Right forelimb (tissue), 1 donor: ENCODE data around the gene PVR.
"Not testable (repeated sequence)": the region's sequence is repeated elsewhere in the genome, so short reads cannot be mapped to it uniquely, and the experiment has no call there.

Experiments
- DNase-seq: peaks from one replicate; pipeline ENCODE4 v3.0.0-alpha.2; 2018

The PVR gene

GRCh38 chr19:44620667-44621066, 23.0 kb upstream of the PVR start:
- no peak for DNase-seq

- DNase-seq: no peak
These were observed 22.3 kb upstream of the PVR start for GRCh38 chr19:44621367-44621766.

GRCh38 chr19:44623080-44623479, 20.6 kb upstream of the PVR start:
- DNase-seq: no peak

GRCh38 chr19:44623626-44624025, 20.1 kb upstream of the PVR start:
- no peak for DNase-seq

- DNase-seq: no peak
These were observed 18.8 kb upstream of the PVR start for GRCh38 chr19:44624840-44625354.

- DNase-seq: not testable (repeated sequence)
These were observed 18.1 kb upstream of the PVR start for GRCh38 chr19:44625637-44626036.

GRCh38 chr19:44626048-44626624, 17.6 kb upstream of the PVR start:
- no peak for DNase-seq

- no peak for DNase-seq
These were observed 16.1 kb upstream of the PVR start for GRCh38 chr19:44627631-44628030.

- DNase-seq: no peak
These were observed 14.9 kb upstream of the PVR start for GRCh38 chr19:44628793-44629192.

GRCh38 chr19:44631611-44632010, 12.1 kb upstream of the PVR start:
- DNase-seq: not testable (repeated sequence)

- DNase-seq: not testable (repeated sequence)
These were observed 9.7 kb upstream of the PVR start for GRCh38 chr19:44634058-44634457.

- no peak for DNase-seq
These were observed 8.9 kb upstream of the PVR start for GRCh38 chr19:44634785-44635184.

GRCh38 chr19:44635581-44636438, 7.9 kb upstream of the PVR start:
- DNase-seq: no peak

- no peak for DNase-seq
These were observed 7.0 kb upstream of the PVR start for GRCh38 chr19:44636439-44637389.

- no peak for DNase-seq
These were observed 6.3 kb upstream of the PVR start for GRCh38 chr19:44637390-44637764.

- no peak for DNase-seq
These were observed 3.2 kb upstream of the PVR start for GRCh38 chr19:44640518-44640917.

- DNase-seq: no peak
These were observed 2.0 kb upstream of the PVR start for GRCh38 chr19:44641501-44642265.

GRCh38 chr19:44642377-44642776, 1.3 kb upstream of the PVR start:
- no peak for DNase-seq

- peak; percentile 67 for DNase-seq
These were observed 799 bp downstream of the PVR start for GRCh38 chr19:44644402-44645016.

- DNase-seq: no peak
These were observed 1.8 kb downstream of the PVR start for GRCh38 chr19:44645407-44646048.

GRCh38 chr19:44646049-44646416, 2.3 kb downstream of the PVR start:
- no peak for DNase-seq
